Erythroblast (primary cell): ENCODE data around the gene COX5B.

ENCODE experiments used
- GATA1 ChIP-seq: IDR thresholded peaks from 2 replicates; pipeline ENCODE4 v1.6.1; 2011; ENCODE audit warnings: low read depth, mild to moderate bottlenecking, control low read depth, low read length, moderate library complexity
- POLR2A ChIP-seq: IDR thresholded peaks from 2 replicates; pipeline ENCODE4 v1.6.1; 2011; ENCODE audit warnings: mild to moderate bottlenecking, low read length

- TF ChIP-seq POLR2A (no peak), GATA1 (no peak)
Observed at GRCh38 chr2:97676620-97677019, 30.8 kb downstream of the COX5B start.
